Heart left ventricle (tissue), 16 donors: Measurements from ENCODE around the gene PDCD2L. TPM values are rescaled to one million over a fixed set of nuclear protein-coding genes. Genes with fewer than 3 reads are reported as not detected.
"Not testable (repeated sequence)": the region's sequence is repeated elsewhere in the genome, so short reads cannot be mapped to it uniquely, and the experiment has no call there.

ENCODE experiments used
- ATAC-seq, 4 donors: fragments of 200-7000 bp; cut with Tn5 transposase; one replicate each; pipeline ENCODE4 v1.9.1; 2020 to 2022; ENCODE audit warnings: moderate library complexity in 4 of 4, mild to moderate bottlenecking in 3 of 4, moderate number of reproducible peaks in 1 of 4
- DNase-seq, 5 donors: peaks; one replicate each; pipeline ENCODE4 v3.0.0-alpha.2; 2020
- H3K27ac ChIP-seq, 12 donors: fragments of 200-600 bp; sonication (generic) in 4 of 12; one replicate each; pipeline versions ENCODE4 v1.5.0 to v1.8.0; 2016 to 2022; ENCODE audit warnings: mild to moderate bottlenecking in 2 of 12
- H3K27me3 ChIP-seq, 9 donors: fragments of 200-600 bp; sonication (generic) in 2 of 9; one replicate each; pipeline versions ENCODE4 v1.5.1 to v1.8.0; 2016 to 2022; ENCODE audit warnings: mild to moderate bottlenecking in 3 of 9
- H3K36me3 ChIP-seq, 9 donors: fragments of 200-600 bp; sonication (generic) in 2 of 9; one replicate each; pipeline versions ENCODE4 v1.5.0 to v1.8.0; 2018 to 2022; ENCODE audit warnings: mild to moderate bottlenecking in 2 of 9
- H3K4me1 ChIP-seq, 12 donors: fragments of 200-600 bp; sonication (generic) in 4 of 12; one replicate each; pipeline versions ENCODE4 v1.5.0 to v1.8.0; 2016 to 2022; ENCODE audit warnings: mild to moderate bottlenecking in 3 of 12
- H3K4me3 ChIP-seq, 12 donors: fragments of 200-600 bp; sonication (generic) in 4 of 12; one replicate each; pipeline versions ENCODE4 v1.5.0 to v1.8.0; 2017 to 2022; ENCODE audit warnings: mild to moderate bottlenecking in 9 of 12, moderate library complexity in 4 of 12
- H3K9me3 ChIP-seq, 12 donors: fragments of 200-600 bp; sonication (generic) in 4 of 12; one replicate each; pipeline versions ENCODE4 v1.5.0 to v1.8.0; 2016 to 2022; ENCODE audit warnings: mild to moderate bottlenecking in 1 of 12
- CTCF ChIP-seq, 12 donors: fragments of 200-600 bp; sonication (generic) in 4 of 12; IDR thresholded peaks; one replicate each; pipeline versions ENCODE4 v1.5.0 to v1.8.0; 2018 to 2022; ENCODE audit warnings: antibody characterized with exemption in 12 of 12, mild to moderate bottlenecking in 5 of 12
- POLR2A ChIP-seq, 2 donors: fragments of 450-650 bp; IDR thresholded peaks; one replicate each; pipeline ENCODE4 v1.6.1; 2017; ENCODE audit warnings: antibody characterized with exemption in 2 of 2, mild to moderate bottlenecking in 2 of 2, moderate library complexity in 2 of 2
- WGBS, 4 donors: extraction: QIAGEN DNeasy Blood & Tissue Kit in 2 of 4; methylation state at CpG; one replicate each; pipeline versions ENCODE4 v1.1.5 to v1.1.7; 2013 to 2018; 5-methylcytosine and 5-hydroxymethylcytosine counted together
- intact Hi-C, 10 donors: fragments of 100-400 bp; cut with DNase I; formaldehyde crosslinking; loops; one replicate each; pipeline versions ENCODE4 v1.11.1 to v1.14.2; 2022
- polyA plus RNA-seq, 2 donors: library from polyadenylated mRNA; stranded (reverse); fragments of 200-250 nt; gene quantifications; one replicate each; pipeline ENCODE4 v1.2.3, GENCODE V29; 2013
- total RNA-seq, 9 donors: library from RNA; depleted of rRNA in 2 of 9; stranded (reverse); fragments of >200 nt in 2 of 9; fragmentation: NEBNext Ultra II Directional in 3 of 9; extraction: Animal tissue kit (Norgen Biotek cat#: 25700) in 3 of 9; gene quantifications; one replicate each; pipeline versions ENCODE4 v1.1.0 to v1.2.4, GENCODE V29; 2016 to 2023
- donor health status: ischemic (EF 13 %, LVEDD 7.1; RV severe dilation, severe dysfunction).
- donor health status: healthy with polysubstance abuse.
- donor health status: DM: no; HTN: yes; CAD: no.
- donor health status: DM: no; HTN: no; CAD: no.
- donor health status: ischemic (EF 25% LVEDD 6.9; RV normal size, moderate dysfunction).
- donor health status: ischemic (EF 25% LVEDD 5.7; RV mildly dilated, moderate dysfunction).
- donor health status: healthy.
- donor health status: DM: yes; HTN: yes; CAD: no.
- donor health status: ischemic (EF 35%, LVEDD 5.7; RV mildly dilated, moderate dysfunction).
- donor health status: nonischemic (EF 11% LVEDD 7.7; RV severe dilation, severe dysfunction).
- donor health status: DM: yes; HTN: yes; CAD: no.
- donor health status: PGD.
- donor health status: ischemic (EF 29% LVEDD 5.4; RV normal size, mild dysfunction).
- donor health status: nonischemic (EF 23%, LVEDD 6.1; RV moderate dilation, normal function).

PDCD2L gene
- total and polyA plus RNA-seq, 11 donors, result 6.2 to 16.7 (median 8.0) TPM

GRCh38 chr19:34382471-34382870 is 21.7 kb upstream of the PDCD2L start:
- ATAC-seq (no peak), DNase-seq (no peak)
- Histone ChIP-seq H3K27me3 (no peaks in the 10 kb centered on the region), H3K27ac (no peak overlapping the region), H3K9me3 (no peaks in the 10 kb centered on the region), H3K4me1 (no peaks in the 10 kb centered on the region), H3K36me3 (peaks cover 0 to 100% (median 95%) of the 10 kb centered on the region in 9 donors), H3K4me3 (no peak overlapping the region)
- TF ChIP-seq CTCF (IDR thresholded peaks at IDR 0.05) (no peak), POLR2A (IDR thresholded peaks at IDR 0.05) (no peak)
- WGBS, 4 donors, result 94 to 98% (median 95%) methylated on average over 4 of the region's 4 CpGs
- intact Hi-C loops, result no loop called here

GRCh38 chr19:34383599-34383998 is 20.6 kb upstream of the PDCD2L start:
- peaks cover 0 to 100% (median 95%) of the 10 kb centered on the region in 9 donors for H3K36me3 ChIP-seq
- ATAC-seq, result no peak
- no peaks in the 10 kb centered on the region for H3K27me3 ChIP-seq
- no peak for DNase-seq
- TF ChIP-seq CTCF (IDR thresholded peaks at IDR 0.05) (no peak), POLR2A (IDR thresholded peaks at IDR 0.05) (no peak)
- H3K4me1 ChIP-seq, result no peaks in the 10 kb centered on the region
- H3K27ac ChIP-seq, result no peak overlapping the region
- WGBS, 4 donors, result 94 to 99% (median 96%) methylated on average over 5 of the region's 5 CpGs
- no peak overlapping the region for H3K4me3 ChIP-seq
- no peaks in the 10 kb centered on the region for H3K9me3 ChIP-seq
- intact Hi-C loops, result no loop called here

- H3K36me3 ChIP-seq, result peaks cover 0 to 99% (median 93%) of the 10 kb centered on the region in 9 donors
- H3K4me1 ChIP-seq, result no peaks in the 10 kb centered on the region
- ATAC-seq (no peak), DNase-seq (no peak)
- WGBS, 4 donors, result 75 to 91% (median 90%) methylated on average over 9 of the region's 9 CpGs
- no peak overlapping the region for H3K27ac ChIP-seq
- H3K4me3 ChIP-seq, result no peak overlapping the region
- intact Hi-C loops, result no loop called here
- no peak for TF ChIP-seq CTCF (IDR thresholded peaks at IDR 0.05)
- no peak for TF ChIP-seq POLR2A (IDR thresholded peaks at IDR 0.05)
- no peaks in the 10 kb centered on the region for H3K9me3 ChIP-seq
- no peaks in the 10 kb centered on the region for H3K27me3 ChIP-seq
Observed at GRCh38 chr19:34386645-34387445, 17.4 kb upstream of the PDCD2L start.

- 83 to 98% (median 90%) methylated on average over 1 of the region's 1 CpG for WGBS, 4 donors
- intact Hi-C loops, result no loop called here
Observed at GRCh38 chr19:34387446-34387810, 16.8 kb upstream of the PDCD2L start.

GRCh38 chr19:34388745-34389144 is 15.5 kb upstream of the PDCD2L start:
- WGBS, 4 donors, result 96 to 100% (median 98%) methylated on average over 2 of the region's 2 CpGs
- H3K36me3 ChIP-seq, result peaks cover 0 to 99% (median 92%) of the 10 kb centered on the region in 9 donors
- H3K27me3 ChIP-seq, DNase-seq, H3K4me3 ChIP-seq, H3K27ac ChIP-seq, ATAC-seq, H3K9me3 ChIP-seq, H3K4me1 ChIP-seq, intact Hi-C loops: not testable (repeated sequence)

More at GRCh38 chr19:34387446-34387810, 16.8 kb upstream of the PDCD2L start:
- TF ChIP-seq POLR2A (IDR thresholded peaks at IDR 0.05) (no peak), CTCF (IDR thresholded peaks at IDR 0.05) (no peak)
- Histone ChIP-seq H3K4me1 (no peaks in the 10 kb centered on the region), H3K9me3 (no peaks in the 10 kb centered on the region), H3K4me3 (no peak overlapping the region), H3K27ac (no peak overlapping the region), H3K27me3 (no peaks in the 10 kb centered on the region), H3K36me3 (peaks cover 0 to 99% (median 93%) of the 10 kb centered on the region in 9 donors)
- ATAC-seq (no peak), DNase-seq (no peak)
